ENCODE measurements around the gene ELOVL7. TPM values are rescaled to one million over a fixed set of nuclear protein-coding genes. Genes with fewer than 3 reads are reported as not detected.
"Not testable (repeated sequence)": the region's sequence is repeated elsewhere in the genome, so short reads cannot be mapped to it uniquely, and the experiment has no call there.

The ELOVL7 gene
- total and polyA plus RNA-seq, 2 of the 4 experiments (the other 2 are of a cell fraction) = 0.18 TPM; not detected in 1

- no peak for TF ChIP-seq MAZ (IDR thresholded peaks at IDR 0.05; ENCODE audit: borderline replicate concordance, low read depth, low read length)
Measured at GRCh38 chr5:60820593-60821487, 23.2 kb downstream of the ELOVL7 start (continued).

- H2BK5ac ChIP-seq (ENCODE audit: low read depth, low read length, poor library complexity, severe bottlenecking); H2AFZ ChIP-seq (replicated peaks; ENCODE audit: low read length, poor library complexity); H4K20me1 ChIP-seq (ENCODE audit: insufficient read depth, low read length); H3K27ac ChIP-seq (ENCODE audit: insufficient read depth, low read length); H2AK5ac ChIP-seq (ENCODE audit: low read depth, low read length); H3K9ac ChIP-seq (ENCODE audit: low read depth, low read length); H3K4me1 ChIP-seq (ENCODE audit: control insufficient read depth, insufficient read depth, low read length); H3K4me2 ChIP-seq (ENCODE audit: low read depth, low read length); CTCF ChIA-PET; H3K14ac ChIP-seq (replicated peaks; ENCODE audit: low read depth, low read length); H4K91ac ChIP-seq (ENCODE audit: insufficient read depth, low read depth, low read length); DNase-seq; H4K5ac ChIP-seq (ENCODE audit: low read depth, low read length); H3K36me3 ChIP-seq (ENCODE audit: control insufficient read depth, insufficient read depth, low read length); ATAC-seq (ENCODE audit: low read depth); H3K27me3 ChIP-seq (ENCODE audit: control insufficient read depth, insufficient read depth, low read length); H3K18ac ChIP-seq (ENCODE audit: low read depth, low read length); dilution Hi-C loops (cut with HindIII; ENCODE audit: low sequenced_read_pairs, unreplicated experiment); H3K79me1 ChIP-seq (ENCODE audit: low read depth in 1 of 2, low read length in 2 of 2); BruUV-seq (replicated peaks); intact Hi-C loops (cut with micrococcal nuclease); H2BK20ac ChIP-seq (ENCODE audit: low read depth, low read length); POLR2A ChIA-PET (ENCODE audit: unreplicated experiment); H2AK9ac ChIP-seq (replicated peaks; ENCODE audit: low read depth, low read length, poor library complexity); H3K9me3 ChIP-seq (ENCODE audit: control insufficient read depth, insufficient read depth, low read length); H3K9me1 ChIP-seq (ENCODE audit: insufficient read depth, low read length); H3K56ac ChIP-seq (ENCODE audit: extremely low read depth, insufficient read depth, low read length); H3K4me3 ChIP-seq (ENCODE audit: insufficient read depth, low read depth, low read length); H4K8ac ChIP-seq (ENCODE audit: low read depth in 2 of 2, low read length in 2 of 2); H3K23ac ChIP-seq (ENCODE audit: low read depth, low read length); H2BK120ac ChIP-seq (ENCODE audit: low read depth, low read length); H2BK15ac ChIP-seq (ENCODE audit: low read depth, low read length); H3K4ac ChIP-seq (ENCODE audit: low read depth, low read length); in situ Hi-C loops (cut with MboI; ENCODE audit: low sequenced_read_pairs): not testable (repeated sequence)
- no CpG with 5 or more reads among the region's 5 CpGs for WGBS, 2 experiments (ENCODE audit: extremely low coverage in 2 of 2, insufficient read length in 1 of 2)
Measured at GRCh38 chr5:60816138-60816537, 27.9 kb downstream of the ELOVL7 start.

Measured in IMR-90 (cell line).